Measurements from ENCODE around the gene ARHGAP24.

- TF ChIP-seq CTCF (IDR thresholded peaks at IDR 0.05) (no peak), ZFX (IDR thresholded peaks at IDR 0.05; ENCODE audit: borderline replicate concordance) (no peak)
Measured at GRCh38 chr4:85676050-85676425, 201.1 kb downstream of the ARHGAP24 start.

Data from 22Rv1 (cell line).